Stimulated activated CD4-positive, alpha-beta T cell treated with anti-CD3 and anti-CD28 coated beads, Interleukin-4, amount 100 ng/mL, for 48 hours (primary cell): Measurements from ENCODE around the gene UBTD1.
A peak's percentile ranks its signal among the peaks of the same experiment; 100 is the strongest.
"Not testable (repeated sequence)": the region's sequence is repeated elsewhere in the genome, so short reads cannot be mapped to it uniquely, and the experiment has no call there.

Source experiments
- DNase-seq, 2 donors: peaks; one replicate each; pipeline ENCODE4 v3.0.0-alpha.2; 2020; ENCODE audit warnings: low read depth in 2 of 2

UBTD1 gene

GRCh38 chr10:97563337-97563736, 64.6 kb downstream of the UBTD1 start:
- no peak for DNase-seq

DNA sequence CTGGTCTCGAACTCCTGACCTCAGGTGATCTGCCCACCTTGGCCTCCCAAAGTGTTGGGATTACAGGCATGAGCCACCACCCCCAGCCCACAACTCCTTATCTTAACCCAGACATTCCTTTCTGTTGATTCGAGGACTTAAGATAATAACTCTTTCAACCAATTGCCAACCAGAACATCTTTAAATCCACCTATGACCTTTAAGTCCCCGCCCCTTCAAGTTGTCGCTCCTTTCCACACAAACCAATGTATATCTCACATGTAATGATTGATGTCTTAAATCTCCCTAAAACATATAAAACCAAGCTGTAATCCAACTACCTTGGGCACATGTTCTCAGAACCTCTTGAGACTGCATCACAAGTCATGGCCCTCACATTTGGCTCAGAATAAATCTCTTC, 66.1 kb downstream of the UBTD1 start:
- no peak for DNase-seq

- no peak for DNase-seq
Observed at GRCh38 chr10:97566336-97566996, 67.7 kb downstream of the UBTD1 start.

DNA sequence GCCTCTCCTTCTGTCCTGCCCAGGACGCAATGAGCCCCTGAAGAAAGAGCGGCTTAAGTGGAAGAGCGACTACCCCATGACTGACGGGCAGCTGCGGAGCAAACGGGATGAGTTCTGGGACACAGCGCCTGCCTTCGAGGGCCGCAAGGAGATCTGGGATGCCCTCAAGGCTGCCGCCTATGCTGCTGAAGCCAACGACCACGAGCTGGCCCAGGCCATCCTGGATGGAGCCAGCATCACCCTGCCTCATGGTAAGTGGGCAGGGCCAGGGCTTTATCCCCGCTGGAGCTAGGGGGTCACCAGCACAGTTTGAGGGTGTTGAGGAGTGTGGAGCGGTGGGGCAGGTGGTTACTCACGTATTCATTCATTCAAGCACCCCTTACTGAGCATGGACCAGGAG, 69.2 kb downstream of the UBTD1 start:
- no peak for DNase-seq

GRCh38 chr10:97570146-97570788, 71.5 kb downstream of the UBTD1 start:
- no peak for DNase-seq

- no peak for DNase-seq
Observed at GRCh38 chr10:97570789-97571471, 72.2 kb downstream of the UBTD1 start.

DNA sequence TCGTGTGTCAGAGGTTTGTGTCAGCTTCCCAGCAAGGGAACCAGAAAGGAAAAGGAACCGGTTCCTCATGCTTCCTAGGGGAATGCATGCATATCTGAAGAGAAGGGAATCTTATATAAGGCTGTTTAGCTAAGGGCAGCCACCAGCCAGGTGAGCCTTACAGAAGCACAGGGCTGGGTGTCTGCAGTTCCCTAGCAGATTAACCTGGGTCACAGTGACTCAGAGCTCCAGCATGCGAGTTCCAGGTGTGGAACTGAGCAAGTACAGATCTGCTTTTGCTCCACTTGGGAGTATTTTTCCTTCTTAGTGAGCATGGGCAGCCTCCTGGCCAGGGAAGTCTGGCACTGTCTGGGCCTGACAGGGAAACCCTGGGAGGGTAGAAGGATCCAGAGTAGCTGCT, 72.9 kb downstream of the UBTD1 start:
- DNase-seq, result no peak

GRCh38 chr10:97572214-97572989, 73.7 kb downstream of the UBTD1 start, which contains the start of gene ANKRD2:
Gene ANKRD2 (plus strand): TSS chr10:97572779. CDS start chr10:97572789, 10 bp downstream.
- peak; percentile 46 to 59 for DNase-seq

DNA sequence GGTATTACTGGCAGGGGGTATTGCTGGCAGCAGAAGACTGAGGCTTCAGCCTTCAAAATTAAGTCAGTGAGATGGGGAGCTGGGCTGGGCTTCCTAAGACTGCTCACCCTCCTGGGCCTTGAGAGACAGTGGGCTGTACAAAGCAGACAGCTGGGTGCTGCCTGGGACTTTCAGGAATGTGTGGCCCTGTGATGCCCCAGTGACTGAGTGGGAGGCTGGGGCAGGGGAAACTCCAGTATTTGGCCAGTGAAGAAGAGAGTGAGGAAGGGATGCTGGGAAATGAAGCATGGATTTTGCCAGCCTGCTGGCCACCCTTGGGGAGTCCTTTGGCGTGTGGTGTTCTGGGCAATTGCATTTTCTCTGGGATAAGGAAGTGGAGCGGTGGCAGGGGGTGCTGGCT, 74.3 kb downstream of the UBTD1 start:
- no peak for DNase-seq

DNA sequence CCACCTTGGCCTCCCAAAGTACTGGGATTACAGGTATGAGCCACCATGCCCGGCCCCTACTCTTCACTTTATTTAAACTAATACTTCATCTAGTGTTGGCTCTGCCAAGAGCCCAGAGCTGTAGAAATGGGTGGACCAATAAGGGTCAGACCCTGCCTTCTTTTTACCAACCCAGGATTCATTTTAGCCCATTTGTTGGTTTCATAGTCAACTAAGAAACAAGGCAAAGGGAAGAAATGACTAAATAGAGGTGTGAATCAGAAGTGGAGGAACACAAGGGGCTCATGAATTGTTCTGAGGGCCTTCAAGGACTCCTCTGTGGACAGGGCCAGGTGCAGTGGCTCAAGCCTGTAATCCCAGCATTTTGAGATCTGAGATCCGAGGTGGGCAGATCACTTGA, 74.9 kb downstream of the UBTD1 start:
- DNase-seq, result no peak

GRCh38 chr10:97574374-97575126, 75.8 kb downstream of the UBTD1 start:
- DNase-seq, result no peak

DNA sequence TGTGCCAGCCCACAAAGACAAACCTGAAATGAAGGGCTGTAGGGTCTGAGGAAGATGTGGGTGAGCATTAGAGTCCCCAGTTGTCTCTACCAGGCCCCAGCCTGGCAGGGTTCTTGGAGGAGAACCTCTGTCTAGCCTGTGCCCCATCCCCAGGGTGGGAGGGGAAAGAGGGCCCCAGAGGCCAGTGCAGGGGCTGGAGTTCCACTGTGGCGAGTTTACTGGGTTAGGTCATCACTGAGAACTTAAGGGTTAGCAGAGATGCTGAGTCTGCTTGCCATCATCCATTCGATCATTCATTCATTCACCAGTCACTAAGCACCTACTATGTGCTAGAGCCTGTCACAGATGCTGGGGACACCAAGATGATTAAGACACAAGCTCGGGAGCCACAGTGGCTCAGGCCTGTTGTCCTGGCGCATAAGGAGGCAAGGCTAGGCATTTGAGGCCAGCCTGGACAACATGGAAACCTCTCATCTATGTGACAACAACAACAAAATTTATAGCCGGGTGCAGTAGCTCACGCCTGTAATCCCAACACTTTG, 76.5 kb downstream of the UBTD1 start:
- DNase-seq, result no peak

DNA sequence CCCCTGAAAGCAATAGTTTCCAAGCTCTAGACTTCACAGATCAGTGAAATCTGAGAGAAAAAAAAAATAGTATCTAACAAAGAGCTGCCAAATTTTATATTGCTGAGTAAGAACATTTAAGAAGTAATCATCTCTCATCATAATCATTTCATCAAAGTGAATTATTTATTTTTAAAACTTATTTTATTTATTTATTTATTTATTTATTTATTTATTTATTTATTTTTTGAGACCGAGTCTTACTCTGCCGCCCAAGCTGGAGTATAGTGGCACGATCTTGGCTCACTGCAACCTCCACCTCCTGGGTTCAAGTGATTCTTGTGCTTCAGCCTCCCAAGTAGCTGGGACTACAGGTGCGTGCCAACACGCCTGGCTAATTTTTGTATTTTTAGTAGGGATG, 77.8 kb downstream of the UBTD1 start:
- not testable (repeated sequence) for DNase-seq

- DNase-seq, result no peak
Observed at GRCh38 chr10:97577701-97578100, 79.0 kb downstream of the UBTD1 start.

- DNase-seq, result no peak
Observed at GRCh38 chr10:97578171-97578844, 79.6 kb downstream of the UBTD1 start.

GRCh38 chr10:97580421-97581367, 82.0 kb downstream of the UBTD1 start:
- DNase-seq, result no peak

DNA sequence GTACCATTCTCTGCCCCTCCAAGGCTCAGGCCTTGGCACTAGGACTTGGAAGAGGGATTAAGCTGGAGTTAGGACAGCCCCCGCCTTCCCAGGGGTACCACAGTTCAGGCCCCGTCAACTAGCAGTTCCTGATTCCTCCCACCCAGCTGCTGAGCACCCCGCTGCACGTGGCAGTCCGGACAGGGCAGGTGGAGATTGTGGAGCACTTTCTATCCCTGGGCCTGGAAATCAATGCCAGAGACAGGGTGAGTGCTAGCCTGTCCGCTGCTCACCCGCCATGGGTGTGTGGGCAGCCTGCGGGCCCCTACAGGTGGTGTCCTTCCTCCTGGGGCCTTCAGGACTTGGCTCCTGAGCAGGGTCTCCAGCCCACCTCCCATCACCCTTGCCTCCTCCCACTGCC, 83.4 kb downstream of the UBTD1 start:
- DNase-seq, result no peak

- DNase-seq, result no peak
Observed at GRCh38 chr10:97583476-97583875, 84.8 kb downstream of the UBTD1 start.

DNA sequence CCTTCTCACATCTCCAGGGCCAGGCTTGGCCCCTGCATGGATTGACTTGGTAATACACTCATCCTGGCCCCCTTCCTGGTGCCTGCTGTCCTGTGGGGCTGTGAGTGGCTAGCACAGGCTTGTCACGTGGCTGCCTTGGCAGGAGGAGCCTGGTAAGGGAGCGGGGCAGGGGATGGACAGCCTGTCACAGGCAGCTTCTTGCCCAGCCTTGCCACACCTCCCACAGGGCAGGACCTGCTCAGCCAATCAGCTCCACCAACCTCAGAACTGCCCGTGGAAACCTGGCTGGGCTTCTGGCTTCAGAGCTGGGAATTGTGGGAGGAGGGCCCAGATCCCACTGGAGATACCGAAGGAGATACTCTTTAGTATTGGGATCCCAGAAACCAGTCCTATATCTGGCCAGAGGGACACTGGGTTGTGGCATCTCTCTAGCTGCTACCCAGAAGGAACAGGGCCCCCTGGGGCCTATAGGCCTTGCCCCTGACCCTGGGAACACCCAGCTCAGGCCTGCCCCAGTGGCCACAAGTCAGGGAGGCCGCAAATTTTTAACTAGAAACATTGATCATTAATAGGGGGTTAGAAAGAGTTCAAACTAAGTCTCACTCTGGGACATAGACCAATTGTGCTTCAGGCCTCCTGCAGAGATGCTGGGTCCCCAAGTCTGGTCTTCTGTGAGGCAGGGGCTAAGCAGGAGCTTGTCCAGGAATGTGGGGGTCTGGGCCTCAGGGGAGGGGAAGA, 85.5 kb downstream of the UBTD1 start, which contains the start of gene HOGA1:
Gene HOGA1, plus strand, starts transcription at position 330 of the 738 bp plus-strand sequence. Its CDS starts 315 bp downstream, at position 645.
- no peak for DNase-seq
